Astrocyte of the cerebellum (primary cell): ENCODE measurements around the gene CAMKMT.
A peak's percentile ranks its signal among the peaks of the same experiment; 100 is the strongest.

Experiments used
- DNase-seq: peaks from one replicate; pipeline ENCODE4 v3.0.0-alpha.2; 2011; ENCODE audit warnings: low read depth
- H3K4me3 ChIP-seq: 2 replicates; pipeline ENCODE4 v1.5.1; 2011; ENCODE audit warnings: mild to moderate bottlenecking, low read depth, low read length, moderate library complexity
- CTCF ChIP-seq: IDR thresholded peaks from 2 replicates; pipeline ENCODE4 v1.5.1; 2012; ENCODE audit warnings: low read length, low read depth, moderate library complexity, mild to moderate bottlenecking; ENCODE audit errors: missing control alignments
- in situ Hi-C: cut with HindIII; loops from 2 replicates; pipeline ENCODE4 v1.10.0; 2017; ENCODE audit warnings: low sequenced_read_pairs

Gene CAMKMT

DNA sequence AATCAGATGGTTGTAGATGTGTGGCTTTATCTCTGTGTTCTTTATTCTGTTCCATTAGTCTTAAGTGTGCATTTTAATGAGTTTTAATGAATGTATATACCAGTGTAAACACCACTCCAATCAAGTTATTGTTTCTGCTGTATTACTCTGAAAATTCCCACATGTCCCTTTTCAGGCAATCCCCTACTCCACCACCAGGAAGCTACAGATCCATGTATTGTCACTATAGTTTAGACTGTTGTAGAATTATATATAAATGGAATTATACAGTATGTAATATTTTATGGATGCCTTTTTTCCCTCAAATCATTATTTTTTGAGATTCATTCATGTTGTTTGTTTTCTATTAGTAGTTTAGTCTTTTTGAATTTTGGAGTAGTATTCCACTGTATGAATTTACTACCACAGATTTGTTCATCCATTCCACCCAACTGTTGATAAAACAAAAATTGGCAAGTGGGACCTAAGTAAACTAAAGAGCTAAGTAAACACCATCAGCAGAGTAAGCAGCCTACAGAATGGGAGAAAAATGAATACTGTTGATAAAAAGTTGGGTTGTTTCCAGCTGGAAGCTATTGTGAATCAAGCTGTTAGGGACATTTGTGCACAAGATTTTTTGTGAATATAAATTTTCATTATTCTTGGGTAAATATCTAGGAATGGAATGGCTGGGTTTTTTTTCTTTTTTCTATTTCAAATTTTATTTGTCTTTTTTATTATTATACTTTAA, 262.0 kb downstream of the CAMKMT start:
- no peak overlapping the region for H3K4me3 ChIP-seq
- in situ Hi-C loops, result no loop called here
- peak; percentile 10 for TF ChIP-seq CTCF
- DNase-seq, result no peak

GRCh38 chr2:44628297-44628696, 266.6 kb downstream of the CAMKMT start:
- no peak for TF ChIP-seq CTCF
- DNase-seq, result no peak
- H3K4me3 ChIP-seq, result no peak overlapping the region
- in situ Hi-C loops, result no loop called here

GRCh38 chr2:44632931-44633689, 271.4 kb downstream of the CAMKMT start:
- no peak for DNase-seq
- no peak for TF ChIP-seq CTCF
- H3K4me3 ChIP-seq, result no peak overlapping the region
- in situ Hi-C loops, result loop anchor here (5.0 kb wide), 1 partner anchor 91 kb away; no protein-coding TSS in a partner anchor

DNA sequence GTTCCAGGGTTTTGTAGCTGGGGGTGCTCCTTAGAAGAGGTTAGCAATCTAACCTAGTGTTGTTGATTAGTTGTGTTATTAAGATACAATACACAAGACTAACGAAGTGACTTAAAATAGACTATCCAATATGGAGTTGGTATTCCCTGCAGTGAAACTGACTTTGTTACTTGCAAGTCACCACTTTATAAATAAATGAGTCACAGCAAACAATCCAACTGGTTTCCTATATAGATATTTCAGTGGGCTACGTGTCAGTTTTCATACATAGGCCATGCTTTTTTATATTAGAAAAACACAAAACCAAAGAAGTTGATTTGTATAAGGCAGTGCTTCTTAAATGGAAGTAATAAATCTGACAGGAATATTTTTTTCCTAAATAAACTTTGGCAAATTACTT, 274.0 kb downstream of the CAMKMT start:
- in situ Hi-C loops, result no loop called here
- no peak overlapping the region for H3K4me3 ChIP-seq
- TF ChIP-seq CTCF, result no peak
- DNase-seq, result no peak

DNA sequence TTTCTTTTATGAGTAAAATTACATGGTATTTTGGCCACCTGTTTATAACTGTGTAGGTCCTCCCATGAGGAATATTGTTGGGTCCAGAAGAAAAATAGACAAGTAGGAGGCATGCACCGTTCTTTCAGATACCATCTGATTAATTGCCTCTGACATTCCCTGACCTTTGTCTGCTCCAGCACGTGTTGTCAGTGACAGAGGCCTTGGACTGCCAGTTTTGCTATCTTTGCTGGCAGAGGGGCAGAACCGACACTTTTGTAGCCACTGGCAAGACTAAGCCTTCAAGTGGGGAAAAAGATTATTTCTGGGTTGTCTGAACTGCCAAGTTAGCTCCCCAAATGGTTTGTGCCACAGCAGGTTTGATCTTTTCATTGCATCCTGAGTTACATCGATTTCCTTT, 276.9 kb downstream of the CAMKMT start:
- in situ Hi-C loops, result no loop called here
- no peak for TF ChIP-seq CTCF
- no peak overlapping the region for H3K4me3 ChIP-seq
- DNase-seq, result no peak

GRCh38 chr2:44639399-44639798, 277.7 kb downstream of the CAMKMT start:
- in situ Hi-C loops, result no loop called here
- H3K4me3 ChIP-seq, result no peak overlapping the region
- TF ChIP-seq CTCF, result no peak
- DNase-seq, result no peak
